ENCODE results near the gene KRT79. TPM values are rescaled to one million over a fixed set of nuclear protein-coding genes. Genes with fewer than 3 reads are reported as not detected.
A peak's percentile ranks its signal among the peaks of the same experiment; 100 is the strongest.

The KRT79 gene
- 1.7 and 5.7 TPM in 2 replicates for total RNA-seq (2011; cell fraction: chromatin; rRNA removed; ENCODE audit: low replicate concordance)
- 2.2 and 3.8 TPM in 2 replicates for total RNA-seq (2011; cell fraction: nucleolus; rRNA removed)
- 1.9 TPM in 2 replicates for total RNA-seq (2011; cell fraction: nucleoplasm; rRNA removed)
- total RNA-seq (2014; rRNA removed) (0.08 and 0.32 TPM in 2 replicates), total RNA-seq (2014; rRNA removed; fragmentation: Illumina TruSeq; extraction: Trizol) (0.07 TPM in 1 of 2 replicates, not detected in the other), total RNA-seq (2015; rRNA removed; fragmentation: Illumina TruSeq; extraction: Trizol) (not detected in 2 replicates), total RNA-seq (2021) (0.09 and 0.27 TPM in 2 replicates), polyA plus RNA-seq (2011; rRNA removed) (0.81 and 2.3 TPM in 2 replicates), polyA plus RNA-seq (2014; fragmentation: Illumina TruSeq; extraction: Trizol) (0.14 TPM in 1 of 2 replicates, not detected in the other), polyA plus RNA-seq (2014; fragmentation: Nextera tagmentation; extraction: Ambion mirVana) (under 1 TPM; 0.03 to 0.08 TPM), polyA plus RNA-seq (2014; rRNA removed) (0.22 and 0.23 TPM in 2 replicates), polyA minus RNA-seq (2011; rRNA and poly(A)+ RNA removed) (0.48 and 1.0 TPM in 2 replicates), Bru-seq, nascent RNA (percentile 7 among the genes with signal in this experiment), BruChase-seq, experiment 1, labeled RNA remaining after a 2-hour chase (percentile 7 among the genes with signal in this experiment), BruChase-seq, experiment 2, labeled RNA remaining after a 6-hour chase (percentile 12 among the genes with signal in this experiment)
- polyA plus RNA-seq (2011; cell fraction: cytosol; rRNA removed): 0.59 and 2.4 TPM in 2 replicates
- 5.8 and 21.4 TPM in 2 replicates for polyA plus RNA-seq (2011; cell fraction: nucleus; rRNA removed)
- 0.71 and 2.0 TPM in 2 replicates for polyA plus RNA-seq (2012)
- 0.95 TPM in 1 of 2 replicates, not detected in the other for polyA minus RNA-seq (2011; cell fraction: cytosol; rRNA and poly(A)+ RNA removed)
- polyA minus RNA-seq (2011; cell fraction: nucleus; rRNA and poly(A)+ RNA removed): 0.22 and 1.2 TPM in 2 replicates
- long read RNA-seq, experiment 1, partial matches to known transcripts: 1 of 1 reads
- long read RNA-seq, experiment 1, other reads (novel, unspliced or antisense): 0 of 1 reads
- long read RNA-seq, experiment 2: 0 reads
- long read RNA-seq, experiment 3: 0 reads

DNA sequence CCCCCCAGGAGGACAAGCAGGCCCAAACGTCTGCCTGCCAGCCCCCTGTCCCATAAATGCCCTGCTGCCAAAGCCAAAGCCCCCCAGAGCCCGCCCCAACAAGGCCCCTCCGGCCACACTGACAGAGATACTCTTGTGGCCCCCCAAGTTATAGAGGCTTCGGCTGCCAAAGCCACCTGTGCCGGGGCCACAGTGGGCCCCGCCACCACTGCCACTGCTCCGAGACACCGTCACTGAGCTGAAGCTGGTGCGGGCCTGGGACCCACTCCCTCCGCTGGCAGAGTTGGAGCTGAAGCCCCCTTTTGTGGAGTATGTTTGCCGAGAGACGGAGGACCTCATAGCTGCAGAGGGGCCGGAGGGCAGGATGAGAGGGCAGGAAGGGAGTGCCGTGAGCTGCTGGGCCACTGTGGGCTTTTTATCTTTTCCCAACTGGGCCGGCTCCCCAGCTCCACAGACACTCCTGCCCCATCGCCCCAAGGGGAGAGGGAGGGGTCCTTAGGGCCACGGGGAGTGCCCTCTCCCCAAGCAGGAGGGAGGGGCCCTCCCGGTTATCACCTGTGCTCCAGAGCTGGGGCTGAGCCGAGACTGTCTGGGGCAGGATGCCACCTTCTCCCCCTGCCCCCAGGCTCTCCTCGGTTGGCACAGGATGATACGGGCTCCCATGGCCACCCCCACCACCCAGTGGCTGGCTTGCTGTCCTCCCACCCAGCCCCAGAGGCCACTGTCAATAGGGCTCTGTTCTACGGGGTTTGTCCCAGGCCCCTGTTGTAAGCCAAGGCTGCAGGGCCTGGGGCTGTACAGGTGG lies at the start of gene KRT79:
Gene KRT79, minus strand, starts transcription at position 390 of the 805 bp plus-strand sequence. Its CDS starts 51 bp downstream, at position 339.
- H3K9ac ChIP-seq (ENCODE audit: insufficient read depth in 1 of 2, low read depth in 2 of 2, low read length in 2 of 2): no peak within 1 kb of the TSS
- peaks cover 13% of the 10 kb centered on the region in 2 experiments; a peak in 3 of 5 replicates for H3K4me1 ChIP-seq (replicated peaks in 1 of 2; ENCODE audit: control insufficient read depth in 2 of 2, insufficient read depth in 2 of 2, low read length in 2 of 2)
- ATAC-seq (no peak), FAIRE-seq (no peak), DNase-seq (ENCODE audit: extremely low read depth in 1 of 4, low spot score in 3 of 4) (no peak)
- in situ Hi-C loops (cut with MboI): no loop called here
- ChIA-PET CTCF (ENCODE audit: low intra/inter-chr PET ratio) (no interaction called here), POLR2A (interaction anchor here (0.8 kb wide), 1 partner anchor 46 kb away, joined by 4 read pairs; no protein-coding TSS in a partner anchor)
- no peak within 1 kb of the TSS for H3K27ac ChIP-seq (ENCODE audit: extremely low read depth, low read depth, low read length)
- 14% methylated on average over 14 of the region's 22 CpGs for WGBS (ENCODE audit: insufficient coverage, low coverage, missing lambda C conversion rate)
- no peaks in the 10 kb centered on the region for H3K36me3 ChIP-seq (ENCODE audit: control insufficient read depth, insufficient read depth, low read length)
- H3K9me1 ChIP-seq (ENCODE audit: control insufficient read depth, insufficient read depth, low read length): no peaks in the 10 kb centered on the region
- intact Hi-C loops (cut with micrococcal nuclease): no loop called here
- no peak within 1 kb of the TSS for H3K4me3 ChIP-seq
- H2AFZ ChIP-seq (ENCODE audit: low read depth, low read length): no peak within 1 kb of the TSS
- H3K27me3 ChIP-seq (ENCODE audit: control insufficient read depth in 2 of 2, insufficient read depth in 2 of 2, low read length in 2 of 2): peaks cover 21 to 59% of the 10 kb centered on the region in 2 experiments
- H4K20me1 ChIP-seq (replicated peaks; ENCODE audit: control insufficient read depth, insufficient read depth, low read length): 0 out of 2 replicates have a peak, but pooled peaks cover 13% of the 10 kb centered on the region
- no peak within 1 kb of the TSS for H3K4me2 ChIP-seq (ENCODE audit: insufficient read depth, low read length)
- no TSS peak for BruUV-seq (replicated peaks)
- no peaks in the 10 kb centered on the region for H3K9me3 ChIP-seq (replicated peaks; ENCODE audit: control insufficient read depth, insufficient read depth, low read depth, low read length)
- no peaks in the 10 kb centered on the region for H3K79me2 ChIP-seq (ENCODE audit: control insufficient read depth, insufficient read depth, low read length)
- TF ChIP-seq CUX1 (CRISPR knock-in tag; IDR thresholded peaks at IDR 0.05): no peak
- TF ChIP-seq STAT5A (IDR thresholded peaks at IDR 0.05; ENCODE audit: borderline replicate concordance, low read length): no peak
- no peak for TF ChIP-seq ATF2 (CRISPR knock-in tag; IDR thresholded peaks at IDR 0.05)
- no peak for TF ChIP-seq ARID2 (IDR thresholded peaks at IDR 0.05)
- TF ChIP-seq, protein P1, sequence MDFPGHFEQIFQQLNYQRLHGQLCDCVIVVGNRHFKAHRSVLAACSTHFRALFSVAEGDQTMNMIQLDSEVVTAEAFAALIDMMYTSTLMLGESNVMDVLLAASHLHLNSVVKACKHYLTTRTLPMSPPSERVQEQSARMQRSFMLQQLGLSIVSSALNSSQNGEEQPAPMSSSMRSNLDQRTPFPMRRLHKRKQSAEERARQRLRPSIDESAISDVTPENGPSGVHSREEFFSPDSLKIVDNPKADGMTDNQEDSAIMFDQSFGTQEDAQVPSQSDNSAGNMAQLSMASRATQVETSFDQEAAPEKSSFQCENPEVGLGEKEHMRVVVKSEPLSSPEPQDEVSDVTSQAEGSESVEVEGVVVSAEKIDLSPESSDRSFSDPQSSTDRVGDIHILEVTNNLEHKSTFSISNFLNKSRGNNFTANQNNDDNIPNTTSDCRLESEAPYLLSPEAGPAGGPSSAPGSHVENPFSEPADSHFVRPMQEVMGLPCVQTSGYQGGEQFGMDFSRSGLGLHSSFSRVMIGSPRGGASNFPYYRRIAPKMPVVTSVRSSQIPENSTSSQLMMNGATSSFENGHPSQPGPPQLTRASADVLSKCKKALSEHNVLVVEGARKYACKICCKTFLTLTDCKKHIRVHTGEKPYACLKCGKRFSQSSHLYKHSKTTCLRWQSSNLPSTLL (IDR thresholded peaks at IDR 0.05): no peak

All from K562 (cell line).